HEK293 (cell line): Measurements from ENCODE around the gene MAPK12.

ENCODE experiments used
- HOXD13 ChIP-seq: sonication (generic); formaldehyde crosslinking; IDR thresholded peaks from 2 replicates; pipeline ENCODE4 v1.8.0; 2022; ENCODE audit warnings: missing genetic modification reagents, borderline replicate concordance
- KLF16 ChIP-seq: fragments of 450-650 bp; formaldehyde crosslinking; IDR thresholded peaks from 2 replicates; pipeline ENCODE4 v1.5.1; 2017; ENCODE audit warnings: missing biosample characterization, missing genetic modification characterization
- OSR2 ChIP-seq: fragments of 450-650 bp; formaldehyde crosslinking; IDR thresholded peaks from 2 replicates; pipeline ENCODE4 v1.5.1; 2016; ENCODE audit warnings: missing biosample characterization, missing genetic modification characterization
- ZNF214 ChIP-seq: fragments of 450-650 bp; formaldehyde crosslinking; IDR thresholded peaks from 2 replicates; pipeline ENCODE4 v1.5.1; 2017; ENCODE audit warnings: missing biosample characterization, mild to moderate bottlenecking, missing genetic modification characterization, borderline replicate concordance
- ZNF366 ChIP-seq: fragments of 450-650 bp; formaldehyde crosslinking; conservative IDR thresholded peaks from 2 replicates; pipeline ENCODE4 v1.5.1; 2016; ENCODE audit warnings: missing biosample characterization, missing genetic modification characterization
- ZNF510 ChIP-seq: fragments of 450-650 bp; formaldehyde crosslinking; IDR thresholded peaks from 2 replicates; pipeline ENCODE4 v1.5.1; 2018; ENCODE audit warnings: mild to moderate bottlenecking, missing genetic modification characterization, missing biosample characterization; ENCODE audit not compliant: insufficient replicate concordance
- ZNF571 ChIP-seq: fragments of 450-650 bp; formaldehyde crosslinking; IDR thresholded peaks from 2 replicates; pipeline ENCODE4 v1.5.0; 2017; ENCODE audit warnings: missing biosample characterization, missing genetic modification characterization
- ZNF654 ChIP-seq: fragments of 450-650 bp; formaldehyde crosslinking; IDR thresholded peaks from 2 replicates; pipeline ENCODE4 v1.5.1; 2016; ENCODE audit warnings: low read depth, missing biosample characterization, missing genetic modification characterization
- TF ChIP-seq, protein P1 (sequence below): fragments of 450-650 bp; IDR thresholded peaks from 2 replicates; pipeline ENCODE4 v1.5.1; 2018; ENCODE audit warnings: missing biosample characterization, missing genetic modification characterization
- TF ChIP-seq, protein P2 (sequence below): fragments of 450-650 bp; IDR thresholded peaks from 2 replicates; pipeline ENCODE4 v1.5.1; 2018; ENCODE audit warnings: missing biosample characterization, mild to moderate bottlenecking, missing genetic modification characterization
- TF ChIP-seq, protein P3 (sequence below): fragments of 450-650 bp; formaldehyde crosslinking; IDR thresholded peaks from 2 replicates; pipeline ENCODE4 v1.5.1; 2016; ENCODE audit warnings: missing biosample characterization, missing genetic modification characterization
- TF ChIP-seq, protein P4 (sequence below): fragments of 450-650 bp; formaldehyde crosslinking; IDR thresholded peaks from 2 replicates; pipeline ENCODE4 v1.5.1; 2016; ENCODE audit warnings: missing biosample characterization, missing genetic modification characterization
- TF ChIP-seq, protein P5 (sequence below): fragments of 450-650 bp; formaldehyde crosslinking; IDR thresholded peaks from 2 replicates; pipeline ENCODE4 v1.5.1; 2016; ENCODE audit warnings: missing biosample characterization, missing genetic modification characterization
- TF ChIP-seq, protein P6 (sequence below): fragments of 450-650 bp; formaldehyde crosslinking; IDR thresholded peaks from 2 replicates; pipeline ENCODE4 v1.5.1; 2016; ENCODE audit warnings: missing biosample characterization, missing genetic modification characterization, borderline replicate concordance
- TF ChIP-seq, protein P7 (sequence below): fragments of 450-650 bp; formaldehyde crosslinking; IDR thresholded peaks from 2 replicates; pipeline ENCODE4 v1.5.1; 2016; ENCODE audit warnings: missing biosample characterization, missing genetic modification characterization

Gene MAPK12

DNA sequence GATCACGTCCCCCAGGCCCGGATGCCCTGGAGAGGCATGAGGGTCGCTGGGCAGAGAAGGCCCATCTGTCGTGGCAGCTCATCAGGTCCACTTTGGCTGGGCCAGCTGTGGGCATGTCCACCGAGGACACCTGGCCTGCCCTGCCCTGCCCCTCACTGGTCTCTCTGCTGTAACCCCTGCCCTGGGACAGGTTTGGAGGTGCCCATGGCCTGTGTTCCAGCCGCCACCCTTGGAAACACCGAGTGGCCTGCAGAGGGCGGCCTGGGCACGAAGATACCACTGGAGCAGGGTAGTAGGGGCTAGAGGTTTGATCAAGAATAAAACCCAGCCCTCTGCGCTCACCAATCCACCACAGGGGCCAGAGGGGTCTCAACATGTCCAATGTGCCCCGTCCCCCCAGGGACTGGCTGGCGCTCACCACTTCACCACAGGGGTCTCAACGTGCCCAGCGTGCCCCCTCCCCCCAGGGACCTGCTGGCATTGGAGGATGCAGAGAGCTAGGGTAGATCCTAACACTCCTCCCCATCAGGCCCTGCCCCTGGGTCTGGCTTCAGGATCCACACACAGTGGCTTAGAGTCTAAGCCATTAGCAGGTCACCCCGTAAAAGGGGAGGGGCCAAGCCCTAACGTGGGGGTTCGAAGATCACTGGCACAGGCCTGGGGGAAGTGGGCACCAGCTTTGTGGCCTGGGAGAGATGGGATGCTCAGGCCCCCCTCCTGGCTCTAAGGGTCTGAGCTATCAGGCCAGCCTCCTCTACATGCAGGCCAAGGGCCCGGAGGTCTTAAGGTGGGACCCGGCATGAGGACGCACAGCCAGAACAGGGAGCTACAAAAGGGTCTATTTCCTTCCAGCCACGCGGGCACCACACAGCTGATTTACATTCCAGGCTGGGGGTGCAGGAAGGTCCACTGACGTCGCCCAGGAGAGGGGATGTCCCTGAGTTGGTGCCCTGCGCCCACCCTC, 9.1 kb downstream of the MAPK12 start (continued):
- TF ChIP-seq, protein P1, sequence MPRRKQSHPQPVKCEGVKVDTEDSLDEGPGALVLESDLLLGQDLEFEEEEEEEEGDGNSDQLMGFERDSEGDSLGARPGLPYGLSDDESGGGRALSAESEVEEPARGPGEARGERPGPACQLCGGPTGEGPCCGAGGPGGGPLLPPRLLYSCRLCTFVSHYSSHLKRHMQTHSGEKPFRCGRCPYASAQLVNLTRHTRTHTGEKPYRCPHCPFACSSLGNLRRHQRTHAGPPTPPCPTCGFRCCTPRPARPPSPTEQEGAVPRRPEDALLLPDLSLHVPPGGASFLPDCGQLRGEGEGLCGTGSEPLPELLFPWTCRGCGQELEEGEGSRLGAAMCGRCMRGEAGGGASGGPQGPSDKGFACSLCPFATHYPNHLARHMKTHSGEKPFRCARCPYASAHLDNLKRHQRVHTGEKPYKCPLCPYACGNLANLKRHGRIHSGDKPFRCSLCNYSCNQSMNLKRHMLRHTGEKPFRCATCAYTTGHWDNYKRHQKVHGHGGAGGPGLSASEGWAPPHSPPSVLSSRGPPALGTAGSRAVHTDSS: no peak
- TF ChIP-seq, protein P2, sequence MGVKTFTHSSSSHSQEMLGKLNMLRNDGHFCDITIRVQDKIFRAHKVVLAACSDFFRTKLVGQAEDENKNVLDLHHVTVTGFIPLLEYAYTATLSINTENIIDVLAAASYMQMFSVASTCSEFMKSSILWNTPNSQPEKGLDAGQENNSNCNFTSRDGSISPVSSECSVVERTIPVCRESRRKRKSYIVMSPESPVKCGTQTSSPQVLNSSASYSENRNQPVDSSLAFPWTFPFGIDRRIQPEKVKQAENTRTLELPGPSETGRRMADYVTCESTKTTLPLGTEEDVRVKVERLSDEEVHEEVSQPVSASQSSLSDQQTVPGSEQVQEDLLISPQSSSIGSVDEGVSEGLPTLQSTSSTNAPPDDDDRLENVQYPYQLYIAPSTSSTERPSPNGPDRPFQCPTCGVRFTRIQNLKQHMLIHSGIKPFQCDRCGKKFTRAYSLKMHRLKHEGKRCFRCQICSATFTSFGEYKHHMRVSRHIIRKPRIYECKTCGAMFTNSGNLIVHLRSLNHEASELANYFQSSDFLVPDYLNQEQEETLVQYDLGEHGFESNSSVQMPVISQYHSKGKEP: no peak
- TF ChIP-seq OSR2 (tag by site-specific recombination) (no peak), ZNF654 (tag by site-specific recombination) (peak; percentile 48; the same call in 1 of the 2 replicates), ZNF510 (no peak), ZNF214 (no peak), KLF16 (tag by site-specific recombination) (no peak), ZNF571 (tag by site-specific recombination) (no peak), ZNF366 (tag by site-specific recombination) (no peak), HOXD13 (no peak)
- TF ChIP-seq, protein P3, sequence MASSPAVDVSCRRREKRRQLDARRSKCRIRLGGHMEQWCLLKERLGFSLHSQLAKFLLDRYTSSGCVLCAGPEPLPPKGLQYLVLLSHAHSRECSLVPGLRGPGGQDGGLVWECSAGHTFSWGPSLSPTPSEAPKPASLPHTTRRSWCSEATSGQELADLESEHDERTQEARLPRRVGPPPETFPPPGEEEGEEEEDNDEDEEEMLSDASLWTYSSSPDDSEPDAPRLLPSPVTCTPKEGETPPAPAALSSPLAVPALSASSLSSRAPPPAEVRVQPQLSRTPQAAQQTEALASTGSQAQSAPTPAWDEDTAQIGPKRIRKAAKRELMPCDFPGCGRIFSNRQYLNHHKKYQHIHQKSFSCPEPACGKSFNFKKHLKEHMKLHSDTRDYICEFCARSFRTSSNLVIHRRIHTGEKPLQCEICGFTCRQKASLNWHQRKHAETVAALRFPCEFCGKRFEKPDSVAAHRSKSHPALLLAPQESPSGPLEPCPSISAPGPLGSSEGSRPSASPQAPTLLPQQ (tag by site-specific recombination): peak; percentile 56; the same call in 1 of the 2 replicates
- TF ChIP-seq, protein P4, sequence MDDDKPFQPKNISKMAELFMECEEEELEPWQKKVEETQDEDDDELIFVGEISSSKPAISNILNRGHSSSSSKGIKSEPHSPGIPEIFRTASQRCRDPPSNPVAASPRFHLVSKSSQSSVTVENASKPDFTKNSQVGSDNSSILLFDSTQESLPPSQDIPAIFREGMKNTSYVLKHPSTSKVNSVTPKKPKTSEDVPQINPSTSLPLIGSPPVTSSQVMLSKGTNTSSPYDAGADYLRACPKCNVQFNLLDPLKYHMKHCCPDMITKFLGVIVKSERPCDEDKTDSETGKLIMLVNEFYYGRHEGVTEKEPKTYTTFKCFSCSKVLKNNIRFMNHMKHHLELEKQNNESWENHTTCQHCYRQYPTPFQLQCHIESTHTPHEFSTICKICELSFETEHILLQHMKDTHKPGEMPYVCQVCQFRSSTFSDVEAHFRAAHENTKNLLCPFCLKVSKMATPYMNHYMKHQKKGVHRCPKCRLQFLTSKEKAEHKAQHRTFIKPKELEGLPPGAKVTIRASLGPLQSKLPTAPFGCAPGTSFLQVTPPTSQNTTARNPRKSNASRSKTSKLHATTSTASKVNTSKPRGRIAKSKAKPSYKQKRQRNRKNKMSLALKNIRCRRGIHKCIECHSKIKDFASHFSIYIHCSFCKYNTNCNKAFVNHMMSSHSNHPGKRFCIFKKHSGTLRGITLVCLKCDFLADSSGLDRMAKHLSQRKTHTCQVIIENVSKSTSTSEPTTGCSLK (tag by site-specific recombination): no peak
- TF ChIP-seq, protein P5, sequence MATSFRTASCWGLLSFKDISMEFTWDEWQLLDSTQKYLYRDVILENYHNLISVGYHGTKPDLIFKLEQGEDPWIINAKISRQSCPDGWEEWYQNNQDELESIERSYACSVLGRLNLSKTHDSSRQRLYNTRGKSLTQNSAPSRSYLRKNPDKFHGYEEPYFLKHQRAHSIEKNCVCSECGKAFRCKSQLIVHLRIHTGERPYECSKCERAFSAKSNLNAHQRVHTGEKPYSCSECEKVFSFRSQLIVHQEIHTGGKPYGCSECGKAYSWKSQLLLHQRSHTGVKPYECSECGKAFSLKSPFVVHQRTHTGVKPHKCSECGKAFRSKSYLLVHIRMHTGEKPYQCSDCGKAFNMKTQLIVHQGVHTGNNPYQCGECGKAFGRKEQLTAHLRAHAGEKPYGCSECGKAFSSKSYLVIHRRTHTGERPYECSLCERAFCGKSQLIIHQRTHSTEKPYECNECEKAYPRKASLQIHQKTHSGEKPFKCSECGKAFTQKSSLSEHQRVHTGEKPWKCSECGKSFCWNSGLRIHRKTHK (tag by site-specific recombination): no peak
- TF ChIP-seq, protein P6, sequence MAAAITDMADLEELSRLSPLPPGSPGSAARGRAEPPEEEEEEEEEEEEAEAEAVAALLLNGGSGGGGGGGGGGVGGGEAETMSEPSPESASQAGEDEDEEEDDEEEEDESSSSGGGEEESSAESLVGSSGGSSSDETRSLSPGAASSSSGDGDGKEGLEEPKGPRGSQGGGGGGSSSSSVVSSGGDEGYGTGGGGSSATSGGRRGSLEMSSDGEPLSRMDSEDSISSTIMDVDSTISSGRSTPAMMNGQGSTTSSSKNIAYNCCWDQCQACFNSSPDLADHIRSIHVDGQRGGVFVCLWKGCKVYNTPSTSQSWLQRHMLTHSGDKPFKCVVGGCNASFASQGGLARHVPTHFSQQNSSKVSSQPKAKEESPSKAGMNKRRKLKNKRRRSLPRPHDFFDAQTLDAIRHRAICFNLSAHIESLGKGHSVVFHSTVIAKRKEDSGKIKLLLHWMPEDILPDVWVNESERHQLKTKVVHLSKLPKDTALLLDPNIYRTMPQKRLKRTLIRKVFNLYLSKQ (tag by site-specific recombination): no peak
- TF ChIP-seq, protein P7, sequence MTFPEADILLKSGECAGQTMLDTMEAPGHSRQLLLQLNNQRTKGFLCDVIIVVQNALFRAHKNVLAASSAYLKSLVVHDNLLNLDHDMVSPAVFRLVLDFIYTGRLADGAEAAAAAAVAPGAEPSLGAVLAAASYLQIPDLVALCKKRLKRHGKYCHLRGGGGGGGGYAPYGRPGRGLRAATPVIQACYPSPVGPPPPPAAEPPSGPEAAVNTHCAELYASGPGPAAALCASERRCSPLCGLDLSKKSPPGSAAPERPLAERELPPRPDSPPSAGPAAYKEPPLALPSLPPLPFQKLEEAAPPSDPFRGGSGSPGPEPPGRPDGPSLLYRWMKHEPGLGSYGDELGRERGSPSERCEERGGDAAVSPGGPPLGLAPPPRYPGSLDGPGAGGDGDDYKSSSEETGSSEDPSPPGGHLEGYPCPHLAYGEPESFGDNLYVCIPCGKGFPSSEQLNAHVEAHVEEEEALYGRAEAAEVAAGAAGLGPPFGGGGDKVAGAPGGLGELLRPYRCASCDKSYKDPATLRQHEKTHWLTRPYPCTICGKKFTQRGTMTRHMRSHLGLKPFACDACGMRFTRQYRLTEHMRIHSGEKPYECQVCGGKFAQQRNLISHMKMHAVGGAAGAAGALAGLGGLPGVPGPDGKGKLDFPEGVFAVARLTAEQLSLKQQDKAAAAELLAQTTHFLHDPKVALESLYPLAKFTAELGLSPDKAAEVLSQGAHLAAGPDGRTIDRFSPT (tag by site-specific recombination): peak; percentile 66
- TF ChIP-seq, all 188 proteins: peak for 14
